WTC11 (cell line): ENCODE results near the gene SMURF1. TPM values are rescaled to one million over a fixed set of nuclear protein-coding genes. Genes with fewer than 3 reads are reported as not detected.

Experiments
- ATAC-seq: fragments of 200-7000 bp; cut with Tn5 transposase; 2 replicates; pipeline ENCODE4 v1.10.0; 2021; ENCODE audit warnings: mild to moderate bottlenecking, moderate library complexity
- CTCF ChIA-PET: fragments of 300-600 bp; sonication (Branson Sonifier 250); formaldehyde crosslinking; loops from one replicate; lab custom pipeline; 2021; ENCODE audit warnings: antibody characterized with exemption; lab: Charles Lee
- POLR2A ChIA-PET: fragments of 350-600 bp; sonication (Branson Sonifier 250); formaldehyde crosslinking; loops from one replicate; lab custom pipeline; 2021; ENCODE audit warnings: antibody characterized with exemption; lab: Charles Lee
- DNase-seq: peaks from one replicate; pipeline ENCODE4 v3.0.0; 2021; ENCODE audit warnings: low spot score
- H3K27ac Mint-ChIP-seq: 2 replicates; pipeline ENCODE4 v1.8.0; 2021; ENCODE audit warnings: mixed read lengths
- H3K27me3 Mint-ChIP-seq: 2 replicates; pipeline ENCODE4 v1.8.0; 2021; ENCODE audit warnings: low read depth, mild to moderate bottlenecking, moderate library complexity, mixed read lengths
- H3K36me3 Mint-ChIP-seq: 2 replicates; pipeline ENCODE4 v1.8.0; 2021; ENCODE audit warnings: mixed read lengths
- H3K4me1 Mint-ChIP-seq: 2 replicates; pipeline ENCODE4 v1.8.0; 2022; ENCODE audit warnings: mixed read lengths
- H3K4me3 Mint-ChIP-seq: 2 replicates; pipeline ENCODE4 v1.8.0; 2021; ENCODE audit warnings: mild to moderate bottlenecking, moderate library complexity, mixed read lengths
- H3K9me3 Mint-ChIP-seq: 2 replicates; pipeline ENCODE4 v1.8.0; 2021; ENCODE audit warnings: mixed read lengths
- ARID4B ChIP-seq: sonication (generic); formaldehyde crosslinking; IDR thresholded peaks from 2 replicates; pipeline ENCODE4 v1.8.0; 2023; ENCODE audit warnings: missing genetic modification reagents, mild to moderate bottlenecking, borderline replicate concordance
- ATF2 ChIP-seq: sonication (generic); formaldehyde crosslinking; IDR thresholded peaks from 2 replicates; pipeline ENCODE4 v1.8.1; 2022; ENCODE audit warnings: low read depth, missing genetic modification reagents, borderline replicate concordance
- ATF6 ChIP-seq: sonication (generic); formaldehyde crosslinking; IDR thresholded peaks from 2 replicates; pipeline ENCODE4 v1.8.1; 2023; ENCODE audit warnings: mild to moderate bottlenecking, missing genetic modification reagents
- CREM ChIP-seq: sonication (generic); formaldehyde crosslinking; IDR thresholded peaks from 2 replicates; pipeline ENCODE4 v1.8.1; 2022; ENCODE audit warnings: mild to moderate bottlenecking, missing genetic modification reagents, moderate library complexity
- FOXP4 ChIP-seq: sonication (generic); formaldehyde crosslinking; IDR thresholded peaks from 2 replicates; pipeline ENCODE4 v1.8.0; 2022; ENCODE audit warnings: mild to moderate bottlenecking, missing genetic modification reagents
- MLX ChIP-seq: sonication (generic); formaldehyde crosslinking; IDR thresholded peaks from 2 replicates; pipeline ENCODE4 v1.8.1; 2023; ENCODE audit warnings: mild to moderate bottlenecking, missing genetic modification reagents, moderate library complexity
- MXD4 ChIP-seq: fragments of 250-450 bp; sonication (Bioruptor Pico); IDR thresholded peaks from 2 replicates; pipeline ENCODE4 v1.8.0; 2021; ENCODE audit warnings: mild to moderate bottlenecking, moderate library complexity, borderline replicate concordance
- MYBL2 ChIP-seq: sonication (generic); formaldehyde crosslinking; IDR thresholded peaks from 2 replicates; pipeline ENCODE4 v1.8.1; 2023; ENCODE audit warnings: mild to moderate bottlenecking, moderate library complexity, missing genetic modification reagents
- NR2C2 ChIP-seq: sonication (generic); formaldehyde crosslinking; IDR thresholded peaks from 2 replicates; pipeline ENCODE4 v1.8.0; 2022; ENCODE audit warnings: mild to moderate bottlenecking, missing genetic modification reagents
- PRRX2 ChIP-seq: fragments of 250-450 bp; sonication (Bioruptor Pico); IDR thresholded peaks from 2 replicates; pipeline ENCODE4 v1.8.0; 2021; ENCODE audit warnings: mild to moderate bottlenecking
- RELA ChIP-seq: sonication (generic); formaldehyde crosslinking; IDR thresholded peaks from 2 replicates; pipeline ENCODE4 v1.8.1; 2022; ENCODE audit warnings: missing genetic modification reagents, mild to moderate bottlenecking, borderline replicate concordance
- SOX15 ChIP-seq: fragments of 250-450 bp; sonication (Bioruptor Pico); IDR thresholded peaks from 2 replicates; pipeline ENCODE4 v1.9.0; 2021; ENCODE audit warnings: mild to moderate bottlenecking
- STAT6 ChIP-seq: sonication (generic); formaldehyde crosslinking; conservative IDR thresholded peaks from 2 replicates; pipeline ENCODE4 v1.8.1; 2023; ENCODE audit warnings: mild to moderate bottlenecking, low read depth, missing genetic modification reagents, moderate library complexity
- TCF7 ChIP-seq: sonication (generic); formaldehyde crosslinking; IDR thresholded peaks from 2 replicates; pipeline ENCODE4 v1.8.0; 2022; ENCODE audit warnings: mild to moderate bottlenecking, low read depth, missing genetic modification reagents, moderate library complexity
- ZNF512 ChIP-seq: sonication (generic); formaldehyde crosslinking; IDR thresholded peaks from 2 replicates; pipeline ENCODE4 v1.8.1; 2022; ENCODE audit warnings: missing genetic modification reagents, borderline replicate concordance
- total RNA-seq: library from RNA; stranded (reverse); gene quantifications from 3 replicates; pipeline ENCODE4 v1.2.3, GENCODE V29; 2021

The SMURF1 gene
- total RNA-seq, 1 experiment from 2014 or later, result 23.2 TPM

- TF ChIP-seq ATF6, result no peak
- TF ChIP-seq ZNF512 (CRISPR knock-in tag), result no peak
- no peak for TF ChIP-seq ATF2 (CRISPR knock-in tag)
- no peak for TF ChIP-seq ARID4B (CRISPR knock-in tag)
- TF ChIP-seq MLX (CRISPR knock-in tag), result no peak
- no peak for TF ChIP-seq MYBL2 (CRISPR knock-in tag)
Observed at GRCh38 chr7:99020413-99020715, 123.5 kb downstream of the SMURF1 start (continued).

- Mint-ChIP-seq H3K4me3 (no peak overlapping the region), H3K9me3 (no peaks in the 10 kb centered on the region), H3K4me1 (peaks cover 13% of the 10 kb centered on the region), H3K27ac (peak overlapping the region; percentile 35; the same call in 1 of the 2 replicates), H3K36me3 (peaks cover 35% of the 10 kb centered on the region), H3K27me3 (no peaks in the 10 kb centered on the region)
- DNase-seq (no peak), ATAC-seq (no peak)
- no peak for TF ChIP-seq STAT6 (CRISPR knock-in tag)
- no peak for TF ChIP-seq FOXP4 (CRISPR knock-in tag)
- TF ChIP-seq MXD4 (CRISPR knock-in tag), result no peak
- no peak for TF ChIP-seq MLX (CRISPR knock-in tag)
- TF ChIP-seq TCF7 (CRISPR knock-in tag), result no peak
- TF ChIP-seq CREM (CRISPR knock-in tag), result no peak
- TF ChIP-seq RELA (CRISPR knock-in tag), result no peak
- no peak for TF ChIP-seq SOX15 (CRISPR knock-in tag)
- no peak for TF ChIP-seq PRRX2 (CRISPR knock-in tag)
- TF ChIP-seq ATF6, result no peak
- TF ChIP-seq NR2C2 (CRISPR knock-in tag), result no peak
- CTCF ChIA-PET, result no interaction called here
- POLR2A ChIA-PET, result no interaction called here
Observed at GRCh38 chr7:99019523-99020412, 124.1 kb downstream of the SMURF1 start.
